GM10847 (cell line): ENCODE data around the gene SERPINA12.

Experiments
- POLR2A ChIP-seq: IDR thresholded peaks from 2 replicates; pipeline ENCODE4 v1.6.1; 2011; ENCODE audit not compliant: insufficient read length; ENCODE audit errors: extremely low read depth

The SERPINA12 gene, protein sequence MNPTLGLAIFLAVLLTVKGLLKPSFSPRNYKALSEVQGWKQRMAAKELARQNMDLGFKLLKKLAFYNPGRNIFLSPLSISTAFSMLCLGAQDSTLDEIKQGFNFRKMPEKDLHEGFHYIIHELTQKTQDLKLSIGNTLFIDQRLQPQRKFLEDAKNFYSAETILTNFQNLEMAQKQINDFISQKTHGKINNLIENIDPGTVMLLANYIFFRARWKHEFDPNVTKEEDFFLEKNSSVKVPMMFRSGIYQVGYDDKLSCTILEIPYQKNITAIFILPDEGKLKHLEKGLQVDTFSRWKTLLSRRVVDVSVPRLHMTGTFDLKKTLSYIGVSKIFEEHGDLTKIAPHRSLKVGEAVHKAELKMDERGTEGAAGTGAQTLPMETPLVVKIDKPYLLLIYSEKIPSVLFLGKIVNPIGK

DNA sequence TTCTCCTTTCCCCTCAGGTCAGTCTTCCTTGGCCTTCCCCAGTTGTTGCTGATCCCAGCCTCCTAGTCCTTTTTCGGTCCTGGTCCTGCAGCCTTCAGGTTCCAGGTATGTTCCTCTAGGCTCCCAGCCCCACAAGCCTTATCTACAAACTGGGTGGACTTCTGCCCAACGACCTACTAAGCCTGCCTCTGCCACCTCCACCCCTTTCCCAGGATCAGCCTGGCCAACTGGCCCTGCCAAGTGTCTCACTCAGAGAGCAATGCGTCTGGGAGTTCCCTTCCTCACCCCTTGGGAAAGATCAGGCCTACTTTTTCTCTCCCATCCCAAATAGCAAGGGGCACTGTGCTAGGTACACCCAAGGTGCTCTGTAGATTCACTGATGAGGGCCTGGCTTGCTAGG, at the start of gene SERPINA12:
Gene SERPINA12, minus strand, starts transcription at position 114 of the 400 bp plus-strand sequence. CDS start 11,072 bp downstream, outside the sequence.
- no peak for TF ChIP-seq POLR2A

DNA sequence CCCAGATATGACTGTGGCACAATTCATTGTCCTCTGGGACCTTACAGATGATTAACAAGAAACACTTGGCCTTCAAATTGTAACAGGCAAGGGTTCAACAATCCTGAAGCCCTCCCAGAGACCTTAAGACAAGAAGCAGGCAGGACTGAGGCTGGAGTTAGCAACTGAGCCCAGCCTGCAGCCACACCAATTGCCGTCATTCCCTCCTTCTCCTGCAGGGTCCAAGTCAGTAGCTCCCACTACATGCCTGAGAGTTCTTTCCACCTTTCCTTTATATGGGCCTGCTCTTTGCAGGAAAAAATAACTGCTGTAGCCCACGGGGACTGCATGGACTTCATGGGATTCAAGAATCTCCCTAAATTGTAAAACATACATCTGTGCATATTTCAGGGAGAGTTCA, 49.6 kb upstream of the SERPINA12 start:
- TF ChIP-seq POLR2A: no peak

DNA sequence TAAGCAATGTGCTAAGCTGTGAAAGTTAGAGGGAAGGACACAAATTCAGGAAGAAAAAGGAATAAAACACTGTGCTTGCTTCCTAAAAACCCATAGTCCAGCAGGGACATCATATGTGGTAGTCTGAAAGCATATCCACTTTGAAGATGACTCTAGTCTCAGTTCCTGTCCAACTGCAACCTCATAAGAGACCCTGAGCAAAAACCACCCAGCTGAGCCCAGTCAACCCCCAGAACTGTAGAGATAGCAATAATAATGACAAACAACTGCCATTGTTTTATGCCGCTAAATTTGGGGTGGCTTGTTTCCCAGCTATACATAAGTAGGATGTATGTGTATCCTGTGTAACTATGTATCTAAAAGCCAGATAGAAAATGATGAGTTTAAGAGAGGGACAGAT, 48.1 kb upstream of the SERPINA12 start:
- no peak for TF ChIP-seq POLR2A

DNA sequence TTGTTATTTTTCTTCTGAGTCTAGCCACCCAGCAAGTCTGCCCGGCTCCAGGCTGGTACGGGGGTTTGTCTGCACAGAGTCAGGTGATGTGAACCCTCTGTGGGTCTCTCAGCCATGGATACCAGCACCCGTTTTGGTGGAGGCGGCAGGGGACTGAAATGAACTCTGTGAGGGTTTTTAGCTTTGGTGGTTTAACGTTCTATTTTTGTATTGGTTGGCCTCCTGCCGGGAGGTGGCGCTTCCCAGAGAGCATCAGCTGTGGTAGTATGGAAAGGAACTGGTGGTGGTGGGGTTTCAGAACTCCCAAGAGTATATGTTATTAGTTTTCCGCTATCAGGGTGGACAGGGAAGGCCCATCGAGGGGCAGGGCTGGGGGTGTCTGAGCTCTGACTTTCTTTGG, 46.7 kb upstream of the SERPINA12 start:
- no peak for TF ChIP-seq POLR2A

DNA sequence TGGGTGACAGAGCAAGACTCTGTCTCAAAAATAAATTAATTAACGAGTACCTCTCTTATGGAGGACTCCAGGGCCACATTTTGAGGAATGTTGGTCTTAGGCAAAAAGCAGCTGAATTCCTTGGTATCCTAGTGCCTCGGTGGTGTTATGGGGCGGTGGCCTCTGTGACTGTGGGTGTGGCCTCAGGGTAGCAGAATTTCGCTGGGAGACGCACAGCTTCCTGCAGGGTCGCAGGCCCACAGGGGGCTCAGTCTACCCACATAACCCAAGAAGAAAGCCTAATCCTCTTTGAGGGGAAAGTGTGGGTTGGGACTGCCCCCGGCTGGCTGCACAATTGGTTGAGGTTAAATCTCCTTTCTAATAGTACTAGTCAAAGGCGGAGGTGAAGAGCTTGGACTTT, 40.8 kb upstream of the SERPINA12 start:
- no peak for TF ChIP-seq POLR2A

DNA sequence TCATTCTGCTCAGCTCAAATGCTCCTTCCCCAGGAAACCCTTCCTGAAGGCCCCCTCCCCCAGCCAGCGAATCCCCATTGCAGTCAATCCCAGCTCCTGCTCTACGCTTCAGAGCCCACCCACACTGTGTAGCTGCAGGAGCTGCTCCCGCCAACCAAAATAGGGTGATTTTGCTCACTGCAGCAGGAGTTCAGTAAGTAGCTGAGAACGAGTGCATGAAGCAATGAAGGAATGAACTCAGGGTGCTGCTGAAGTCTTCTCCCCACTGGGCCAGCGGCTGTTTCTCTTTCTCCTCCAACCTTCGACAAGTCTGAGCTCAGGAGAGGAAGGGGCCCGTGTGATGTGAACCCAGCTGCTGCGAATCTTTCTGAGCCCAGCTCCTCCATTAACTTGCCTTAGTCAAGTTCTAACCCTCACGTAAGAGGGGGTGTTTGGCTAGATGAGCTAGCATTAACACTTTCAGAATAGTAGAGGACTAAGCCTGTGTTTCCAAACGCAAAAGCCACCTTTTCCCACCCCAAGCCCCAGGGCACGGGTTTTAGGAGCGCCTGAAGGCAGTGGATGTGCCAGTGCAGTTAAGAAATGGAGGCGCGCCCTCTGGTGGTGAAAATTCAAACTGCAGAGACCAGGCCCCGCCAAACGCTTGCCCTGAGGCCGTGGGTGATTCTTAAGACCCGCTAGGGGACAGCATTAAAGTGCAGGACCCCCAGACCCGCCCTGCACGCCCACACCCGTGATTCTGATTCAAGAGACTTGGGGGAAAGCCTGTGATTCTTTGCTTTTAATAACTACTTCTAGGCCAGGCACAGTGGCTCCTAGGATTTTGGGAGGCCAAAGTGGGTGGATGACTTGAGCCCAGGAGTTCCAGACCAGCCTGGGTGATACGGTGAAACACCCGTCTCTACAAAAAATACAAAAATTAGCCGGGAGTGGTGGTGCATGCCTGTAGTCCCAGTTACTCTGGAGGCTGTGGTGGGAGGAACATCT, 40.0 kb upstream of the SERPINA12 start:
- TF ChIP-seq POLR2A: no peak

DNA sequence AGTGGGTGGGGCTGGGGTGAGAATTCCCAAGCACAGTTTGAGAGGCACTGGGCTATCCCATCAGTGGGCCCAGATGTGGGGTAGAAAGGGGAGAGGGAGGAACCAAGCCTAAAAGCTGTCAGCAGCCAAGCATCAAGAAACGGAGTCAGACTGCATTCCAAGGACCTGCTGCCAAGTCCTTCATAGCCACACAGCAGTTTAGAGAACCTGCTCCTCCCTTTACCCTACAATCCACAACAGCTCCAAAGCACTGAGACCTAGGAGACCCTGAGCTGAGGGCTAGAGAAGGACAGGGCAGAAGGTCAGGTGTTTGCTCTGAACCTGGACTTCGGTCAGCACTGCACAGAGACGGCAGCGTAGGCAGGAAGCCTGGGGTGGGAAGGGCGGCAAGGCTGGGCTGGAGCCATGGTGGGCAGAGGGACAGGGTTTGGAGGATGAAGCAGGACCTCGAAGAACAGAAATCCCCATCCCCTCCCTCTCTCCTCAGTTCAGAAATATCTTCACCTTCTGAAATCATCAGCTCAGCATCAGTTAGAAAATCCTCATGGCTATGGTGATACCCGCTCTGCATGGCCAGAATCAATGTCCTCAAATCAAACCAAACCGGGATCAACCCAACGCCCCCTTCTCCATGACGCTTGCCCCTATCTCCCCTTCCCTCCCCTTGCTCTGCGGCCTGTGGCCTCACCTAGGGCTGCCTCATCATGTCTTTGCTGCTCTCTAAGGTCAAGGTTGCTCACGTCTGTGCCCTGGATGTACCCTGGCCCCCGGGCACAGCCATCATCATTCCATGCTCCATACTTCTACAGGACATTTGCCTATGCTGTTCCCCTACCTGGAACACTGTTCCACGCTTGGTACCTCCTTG, 39.1 kb upstream of the SERPINA12 start:
- no peak for TF ChIP-seq POLR2A

DNA sequence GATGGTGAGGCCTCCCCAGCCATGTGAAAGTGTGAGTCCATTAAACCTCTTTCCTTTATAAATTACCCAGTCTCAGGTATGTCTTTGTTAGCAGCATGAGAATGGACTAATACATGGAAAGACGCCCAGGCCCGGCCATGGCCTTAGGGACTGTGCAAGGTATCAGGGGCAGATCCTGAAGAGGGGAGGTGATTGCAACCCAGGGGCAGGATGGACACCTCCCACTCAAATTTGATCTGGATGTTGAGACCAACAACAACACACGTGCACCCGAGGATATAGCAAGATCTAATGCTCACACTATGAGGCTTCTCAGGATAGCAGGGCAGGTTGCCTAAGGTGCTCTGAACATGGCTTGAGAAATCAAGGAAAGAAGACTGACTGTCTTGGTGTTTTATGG, 38.5 kb upstream of the SERPINA12 start:
- no peak for TF ChIP-seq POLR2A

DNA sequence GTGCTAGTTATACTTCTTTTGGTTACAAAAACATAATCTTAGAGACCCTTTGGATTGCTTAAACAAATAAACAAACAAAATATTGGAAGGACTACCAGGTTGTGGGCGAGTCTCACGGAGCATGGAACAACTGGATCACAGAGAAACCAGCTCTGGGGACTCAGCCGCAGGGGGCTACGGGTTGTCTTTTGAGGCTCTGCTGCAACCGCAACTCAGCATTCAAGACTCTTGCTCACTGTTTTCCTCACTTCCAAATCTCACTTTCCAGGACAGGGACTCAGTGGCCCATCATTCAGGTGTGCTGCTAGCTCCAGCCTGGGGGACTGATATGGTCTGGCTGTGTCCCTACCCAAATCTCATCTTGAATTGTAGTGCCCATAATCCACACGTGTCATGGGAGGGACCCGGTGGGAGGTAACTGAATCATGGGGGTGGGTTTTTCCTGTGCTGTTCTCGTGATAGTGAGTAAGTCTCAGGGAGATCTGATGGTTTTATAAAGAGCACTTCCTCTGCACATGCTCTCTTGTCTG, 37.9 kb upstream of the SERPINA12 start:
- no peak for TF ChIP-seq POLR2A

DNA sequence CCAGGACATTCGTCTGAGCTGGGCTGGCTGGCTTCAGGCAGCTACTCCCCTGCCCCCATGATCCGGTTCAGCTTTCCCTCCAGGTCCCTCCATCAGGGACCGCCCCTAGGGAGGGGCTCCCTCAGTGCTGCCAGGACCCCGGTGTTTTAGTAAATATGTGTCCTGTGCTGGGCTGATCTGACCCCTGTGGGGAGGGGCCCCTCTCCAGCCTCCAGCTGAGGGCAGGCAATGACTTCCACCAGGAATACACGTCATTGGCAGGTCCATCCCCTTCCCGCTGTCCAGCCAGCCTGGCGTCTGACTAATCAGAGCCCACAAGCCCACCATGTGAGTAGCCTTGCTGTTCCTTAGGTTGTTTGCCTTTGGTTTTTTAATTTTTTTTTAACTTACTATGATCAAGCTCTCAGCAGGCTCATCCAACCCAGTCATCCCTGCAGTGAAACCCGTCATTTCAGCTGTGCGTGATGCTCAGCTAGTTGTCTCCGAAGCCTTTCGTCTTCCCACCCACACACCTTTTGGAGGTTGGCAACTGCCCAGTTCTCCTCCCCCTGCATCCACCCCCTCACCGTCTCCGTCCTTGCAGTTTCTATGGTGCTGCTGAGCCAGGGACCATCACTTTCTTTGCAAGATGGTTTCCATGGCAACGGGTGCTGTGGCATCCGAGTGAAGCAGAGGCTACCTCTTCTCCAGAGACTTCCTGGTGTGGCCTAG, 36.0 kb upstream of the SERPINA12 start:
- TF ChIP-seq POLR2A: no peak

DNA sequence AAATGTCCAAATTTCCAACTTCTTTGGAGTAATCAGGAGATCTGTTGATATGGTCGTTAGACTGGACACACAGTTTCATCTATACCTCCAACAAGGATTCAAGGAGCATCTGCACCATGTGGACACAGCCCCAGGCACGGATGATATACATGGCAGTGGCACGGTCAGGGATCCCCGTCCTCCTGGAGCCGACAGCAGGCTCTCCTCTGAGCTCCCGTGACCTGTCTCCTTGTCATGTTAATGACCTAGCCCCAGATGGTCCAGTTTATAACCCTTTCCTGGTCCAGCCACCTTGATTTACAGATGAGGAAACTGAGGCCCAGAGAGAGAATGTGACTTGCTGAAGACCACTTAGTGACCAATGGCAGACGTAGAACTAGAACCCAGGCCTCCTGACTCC, 35.5 kb upstream of the SERPINA12 start:
- TF ChIP-seq POLR2A: no peak

DNA sequence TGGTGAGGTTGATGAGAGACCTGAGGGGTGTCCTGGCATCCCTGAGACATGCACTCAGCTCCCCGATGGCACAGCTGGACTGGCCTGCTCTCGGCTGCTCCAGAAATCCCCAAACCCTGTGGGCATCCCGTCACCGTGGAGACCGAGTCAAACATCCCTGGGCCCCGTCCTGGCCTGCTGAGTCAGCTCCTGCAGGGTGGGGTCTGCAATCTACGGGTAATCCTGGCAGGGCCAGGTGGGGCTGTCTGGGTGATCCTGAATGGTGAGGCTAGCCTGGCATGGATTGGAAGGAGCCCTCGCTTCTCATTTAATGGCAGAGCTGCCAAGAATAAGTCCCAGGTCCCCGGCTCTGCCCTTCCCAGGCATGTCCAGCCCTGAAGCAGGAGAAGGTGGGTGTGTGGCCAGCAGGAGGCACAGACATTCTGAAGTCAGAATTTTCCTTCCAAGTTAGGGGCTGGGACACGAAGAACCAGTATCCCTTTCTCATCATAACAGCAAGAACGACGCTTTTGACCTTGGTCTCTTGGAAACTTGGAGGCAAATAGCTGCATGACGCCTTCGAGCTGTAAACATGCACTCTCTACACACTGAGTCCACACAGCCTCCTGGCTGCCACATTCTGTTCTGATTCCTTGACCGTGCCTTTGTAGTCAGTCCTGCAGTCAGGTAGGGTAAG, 34.3 kb upstream of the SERPINA12 start:
- TF ChIP-seq POLR2A: no peak

DNA sequence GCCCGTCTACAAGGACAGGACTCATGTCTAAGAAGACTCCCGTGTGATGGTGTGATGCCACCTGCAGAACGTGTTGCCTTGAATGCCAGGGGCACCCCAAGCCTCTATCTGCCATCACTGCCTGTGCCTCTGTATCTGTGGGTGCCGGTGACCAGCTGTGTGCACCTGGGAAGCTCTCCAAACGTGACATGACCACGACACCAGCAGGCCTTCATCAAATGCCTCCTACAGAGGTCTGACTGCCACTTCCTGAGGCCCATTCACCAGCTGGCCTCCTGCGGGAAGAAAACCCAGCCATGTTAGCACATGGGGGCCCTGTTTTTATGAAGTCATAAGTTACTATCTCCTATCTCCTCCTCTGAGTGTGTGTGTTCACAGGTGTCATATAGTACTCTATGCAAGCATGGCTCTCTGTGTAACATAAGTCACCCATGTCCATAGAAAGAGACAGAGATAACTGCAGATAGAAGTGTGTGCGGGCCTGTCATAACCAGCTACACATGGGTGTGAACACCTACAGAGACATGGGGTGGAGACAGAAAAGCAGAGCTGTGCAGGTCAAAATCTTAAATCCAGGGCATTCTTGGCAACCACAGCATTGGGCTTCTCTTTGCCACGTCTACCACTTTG, 33.7 kb upstream of the SERPINA12 start:
- TF ChIP-seq POLR2A: no peak
